Central memory CD8-positive, alpha-beta T cell (primary cell): ENCODE data around the gene EEFSEC.

Experiments used
- ATAC-seq: fragments of 150-1000 bp; cut with Tn5 transposase; replicated peaks from 2 replicates; pipeline ENCODE4 v1.10.0; 2022; ENCODE audit warnings: mild to moderate bottlenecking, moderate FRiP score, moderate number of reproducible peaks; ENCODE audit not compliant: poor library complexity, severe bottlenecking; ENCODE audit errors: extremely low read depth
- DNase-seq, 2 donors: peaks; one replicate each; pipeline ENCODE4 v3.0.0; 2021; ENCODE audit warnings: low spot score in 2 of 2
- H3K27ac Mint-ChIP-seq: one replicate; pipeline ENCODE4 v1.8.0; 2022; ENCODE audit warnings: low read depth, mild to moderate bottlenecking, moderate library complexity, mixed read lengths
- H3K27me3 Mint-ChIP-seq: one replicate; pipeline ENCODE4 v1.8.0; 2022; ENCODE audit warnings: mixed read lengths
- H3K36me3 Mint-ChIP-seq: one replicate; pipeline ENCODE4 v1.8.0; 2022; ENCODE audit warnings: mild to moderate bottlenecking, moderate library complexity, mixed read lengths; ENCODE audit not compliant: insufficient read depth
- H3K4me1 Mint-ChIP-seq: one replicate; pipeline ENCODE4 v1.8.0; 2022; ENCODE audit warnings: mixed read lengths
- H3K4me3 Mint-ChIP-seq: one replicate; pipeline ENCODE4 v1.8.0; 2022; ENCODE audit warnings: mild to moderate bottlenecking, moderate library complexity, mixed read lengths
- H3K9me3 Mint-ChIP-seq: one replicate; pipeline ENCODE4 v1.8.0; 2022; ENCODE audit warnings: mixed read lengths

EEFSEC gene

DNA sequence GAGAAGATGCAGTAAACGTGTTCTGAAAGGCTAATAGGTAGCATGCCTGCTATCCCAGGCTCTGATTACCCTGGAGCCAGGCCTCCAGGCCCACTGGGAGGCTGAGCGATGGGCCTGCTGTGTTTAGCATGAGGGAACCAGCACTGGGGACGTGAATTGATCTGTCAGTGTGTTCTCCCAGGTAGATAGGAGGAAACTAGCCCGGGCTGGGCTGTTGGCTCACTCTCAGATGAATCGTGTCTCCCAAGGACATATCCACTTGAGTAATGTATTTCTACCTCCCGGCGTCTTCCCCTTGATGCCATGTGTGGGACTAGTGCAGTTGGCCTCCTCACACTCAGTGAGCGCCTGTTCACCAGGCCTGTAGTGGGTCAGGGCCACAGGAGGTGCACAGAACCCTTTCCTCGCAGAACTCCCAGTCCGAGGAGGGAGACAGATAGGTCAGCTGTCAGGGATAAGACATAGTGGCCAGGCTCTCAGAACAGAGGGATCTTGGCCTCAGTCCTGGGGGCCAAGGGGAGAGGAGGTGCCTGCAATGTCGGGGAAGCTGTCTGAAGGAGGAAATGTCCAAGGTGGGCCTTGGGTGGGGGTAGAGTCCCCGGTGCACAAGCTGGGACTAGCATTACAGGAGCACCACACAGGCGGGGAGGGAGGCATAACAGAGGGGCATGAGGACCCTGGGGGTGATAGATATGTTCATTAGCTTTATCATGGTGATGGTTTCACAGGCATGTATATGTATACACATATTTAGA is 201.7 kb downstream of the EEFSEC start:
- Mint-ChIP-seq H3K36me3 (peaks cover 9% of the 10 kb centered on the region), H3K4me3 (no peak overlapping the region), H3K4me1 (peaks cover 3% of the 10 kb centered on the region), H3K9me3 (no peaks in the 10 kb centered on the region), H3K27ac (no peak overlapping the region), H3K27me3 (no peaks in the 10 kb centered on the region)
- ATAC-seq, result no peak
- DNase-seq, result no peak

DNA sequence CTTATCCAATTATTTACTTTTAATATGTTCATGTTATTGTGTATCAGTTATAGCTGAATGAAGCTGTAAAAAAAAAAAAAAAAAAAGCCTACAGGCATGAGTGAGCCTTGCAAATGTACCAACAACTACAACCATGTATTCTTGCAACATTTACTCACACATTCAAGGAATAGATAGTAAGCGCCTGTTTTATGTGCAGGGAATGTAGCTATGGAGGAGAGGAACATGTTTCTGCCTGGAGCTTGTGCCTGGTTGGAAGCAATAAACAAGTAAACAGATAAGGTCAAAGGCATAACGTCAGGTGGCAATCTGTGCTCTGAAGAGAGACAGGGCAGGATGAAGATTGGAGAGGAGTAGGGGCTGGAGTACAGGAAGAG is 202.2 kb downstream of the EEFSEC start:
- Mint-ChIP-seq H3K27me3 (no peaks in the 10 kb centered on the region), H3K9me3 (no peaks in the 10 kb centered on the region), H3K27ac (no peak overlapping the region), H3K4me1 (peaks cover 3% of the 10 kb centered on the region), H3K4me3 (no peak overlapping the region), H3K36me3 (peaks cover 9% of the 10 kb centered on the region)
- ATAC-seq (no peak), DNase-seq (no peak)

DNA sequence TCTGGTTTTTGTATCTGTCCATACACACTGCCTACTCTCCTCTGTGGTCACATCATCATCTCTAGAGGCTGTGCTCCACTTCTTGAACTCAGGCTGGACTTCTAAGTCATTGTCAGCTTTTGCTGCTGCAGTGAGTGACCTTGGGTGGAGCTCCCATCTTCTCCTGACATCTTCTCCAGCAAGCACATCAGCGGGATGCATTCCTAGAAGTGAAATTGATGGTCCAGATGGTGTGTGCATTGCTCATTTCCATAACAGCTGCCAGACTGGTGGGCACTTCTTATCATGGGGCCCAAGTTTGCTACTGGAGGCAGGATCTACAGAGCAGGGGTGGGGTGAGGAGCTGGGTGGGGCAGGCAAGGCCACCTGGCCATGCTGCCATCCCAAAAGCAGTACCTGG is 203.5 kb downstream of the EEFSEC start:
- no peaks in the 10 kb centered on the region for H3K9me3 Mint-ChIP-seq
- no peak for ATAC-seq
- H3K27ac Mint-ChIP-seq, result no peak overlapping the region
- peaks cover 3% of the 10 kb centered on the region for H3K4me1 Mint-ChIP-seq
- no peak overlapping the region for H3K4me3 Mint-ChIP-seq
- DNase-seq, result no peak
- peaks cover 9% of the 10 kb centered on the region for H3K36me3 Mint-ChIP-seq
- H3K27me3 Mint-ChIP-seq, result no peaks in the 10 kb centered on the region

DNA sequence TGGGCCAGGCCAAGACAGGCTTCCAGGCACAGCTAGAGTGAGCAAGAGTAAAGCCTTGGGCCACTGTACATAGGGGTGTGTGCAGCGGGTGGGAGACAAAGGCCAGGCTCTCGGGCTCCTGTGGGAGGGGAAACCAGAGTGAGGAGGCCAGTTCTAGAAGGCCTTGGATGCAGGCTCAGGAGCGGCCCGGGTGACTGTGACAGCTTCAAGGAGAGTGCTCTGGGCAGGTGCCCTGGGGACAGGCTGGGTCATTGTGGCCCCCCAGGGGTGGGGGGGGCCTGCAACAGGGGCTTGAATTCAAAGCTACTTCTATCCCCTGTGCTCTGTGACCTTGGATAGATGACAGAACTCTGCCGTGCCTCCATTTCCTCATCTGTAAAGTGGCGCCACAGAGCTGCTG is 204.3 kb downstream of the EEFSEC start:
- Mint-ChIP-seq H3K36me3 (peaks cover 7% of the 10 kb centered on the region), H3K27ac (no peak overlapping the region), H3K4me1 (peaks cover 3% of the 10 kb centered on the region), H3K9me3 (no peaks in the 10 kb centered on the region), H3K4me3 (no peak overlapping the region), H3K27me3 (no peaks in the 10 kb centered on the region)
- ATAC-seq (no peak), DNase-seq (no peak)

DNA sequence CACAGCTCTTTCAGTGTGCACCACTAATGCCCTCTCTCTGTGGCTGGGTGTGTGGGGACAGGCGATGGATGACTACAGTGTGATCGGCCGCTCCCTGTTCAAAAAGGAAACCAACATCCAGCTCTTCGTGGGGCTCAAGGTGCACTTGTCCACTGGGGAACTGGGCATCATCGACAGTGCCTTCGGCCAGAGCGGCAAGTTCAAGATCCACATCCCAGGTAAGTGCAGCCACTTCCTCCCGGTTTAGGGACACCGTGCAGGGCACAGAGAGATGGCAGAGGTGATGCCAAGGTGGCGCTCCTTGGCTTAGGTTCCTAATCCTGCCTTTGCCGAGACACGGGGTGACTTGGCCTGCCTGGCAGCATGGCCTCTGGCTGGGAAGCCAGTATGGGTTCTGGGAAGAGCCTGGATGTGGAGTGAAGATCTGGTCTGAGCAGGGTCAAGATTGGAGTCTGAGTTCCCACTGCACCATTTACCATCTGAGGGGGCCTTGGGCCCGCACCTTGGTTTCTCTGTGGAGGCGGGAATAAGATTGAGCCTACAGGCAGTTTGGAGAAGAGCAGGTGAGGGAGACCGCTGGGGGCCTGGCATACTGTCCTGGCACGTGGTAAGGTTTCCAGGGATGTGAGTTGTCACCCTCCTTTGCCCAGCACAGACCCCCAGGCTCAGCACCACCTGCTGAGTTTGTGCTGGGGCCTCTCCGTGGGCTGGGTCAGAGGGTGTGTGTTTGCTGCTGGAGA is 205.0 kb downstream of the EEFSEC start:
- Mint-ChIP-seq H3K4me1 (peaks cover 3% of the 10 kb centered on the region), H3K36me3 (peaks cover 7% of the 10 kb centered on the region), H3K9me3 (no peaks in the 10 kb centered on the region), H3K27me3 (no peaks in the 10 kb centered on the region), H3K27ac (no peak overlapping the region), H3K4me3 (no peak overlapping the region)
- no peak for DNase-seq
- ATAC-seq, result no peak

DNA sequence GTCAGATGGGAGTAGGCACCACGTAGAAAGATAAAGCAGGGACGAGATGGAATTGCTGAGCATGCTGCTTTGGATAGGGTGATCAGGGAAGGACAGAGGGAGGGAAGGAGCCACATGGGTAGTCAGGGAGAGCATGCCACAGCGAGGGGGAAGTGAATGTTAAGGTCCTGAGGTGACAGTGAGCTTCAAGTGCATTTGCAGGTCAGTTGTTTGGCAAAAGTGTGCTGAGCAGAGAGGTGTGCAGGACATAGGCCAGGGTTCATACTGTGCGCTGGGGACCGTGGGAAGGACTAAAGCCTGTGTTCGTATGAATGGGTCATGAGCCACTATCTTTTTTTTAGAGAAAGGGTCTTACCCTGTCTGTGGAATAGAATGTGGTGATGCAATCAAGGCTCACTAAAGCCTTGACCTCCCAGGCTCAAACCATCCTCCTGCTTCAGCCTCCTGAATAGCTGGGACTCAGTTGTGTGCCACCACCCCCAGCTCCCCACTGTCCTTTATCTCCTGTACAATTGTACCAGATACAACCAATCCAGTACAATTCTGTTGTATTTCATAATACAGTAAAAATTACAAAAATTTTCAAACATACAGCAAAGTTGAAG is 205.9 kb downstream of the EEFSEC start:
- DNase-seq, result no peak
- H3K36me3 Mint-ChIP-seq, result peaks cover 6% of the 10 kb centered on the region
- H3K27me3 Mint-ChIP-seq, result no peaks in the 10 kb centered on the region
- H3K4me1 Mint-ChIP-seq, result peaks cover 3% of the 10 kb centered on the region
- no peak overlapping the region for H3K4me3 Mint-ChIP-seq
- no peaks in the 10 kb centered on the region for H3K9me3 Mint-ChIP-seq
- ATAC-seq, result no peak
- H3K27ac Mint-ChIP-seq, result no peak overlapping the region

DNA sequence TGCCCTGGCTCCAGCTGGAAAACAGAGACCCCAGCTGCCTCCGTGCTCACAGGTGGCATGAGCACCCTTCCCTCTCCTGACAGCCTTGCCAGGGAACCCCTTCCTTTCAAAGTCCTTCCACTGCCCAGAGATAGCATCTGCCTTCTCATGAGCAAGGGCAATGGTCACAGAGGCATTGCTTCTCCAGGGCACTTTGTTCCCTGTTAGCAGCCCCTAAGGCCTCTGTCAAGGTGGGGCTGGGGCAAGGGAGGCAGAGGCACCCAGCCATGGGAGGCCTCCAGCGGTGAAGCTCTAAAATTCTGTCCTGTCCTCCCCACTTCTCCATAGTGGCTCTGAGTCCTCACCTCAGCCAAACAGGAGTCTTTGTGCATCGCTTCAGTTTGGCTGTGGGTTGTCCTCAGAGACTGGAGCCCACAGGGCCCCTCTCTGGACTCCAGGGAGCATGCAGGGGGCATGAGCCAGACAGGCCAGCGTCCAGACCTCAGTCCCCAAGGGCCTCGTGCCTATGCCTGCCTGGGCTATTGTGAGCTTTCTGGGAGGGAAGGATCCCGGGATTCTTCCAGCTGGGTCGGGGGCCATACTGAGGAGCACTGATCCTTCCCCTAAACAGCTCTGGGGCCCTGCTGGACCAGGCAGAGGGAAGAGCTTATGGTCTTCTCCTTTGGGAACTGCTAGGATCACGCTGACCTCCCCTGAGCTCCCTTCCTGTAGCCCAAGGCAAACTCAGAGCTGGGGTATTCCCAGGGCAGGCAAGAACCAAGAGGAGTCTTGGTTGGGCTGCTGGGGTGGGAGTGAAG is 206.8 kb downstream of the EEFSEC start:
- no peaks in the 10 kb centered on the region for H3K27me3 Mint-ChIP-seq
- H3K36me3 Mint-ChIP-seq, result peaks cover 5% of the 10 kb centered on the region
- ATAC-seq (no peak), DNase-seq (no peak)
- H3K4me3 Mint-ChIP-seq, result no peak overlapping the region
- H3K9me3 Mint-ChIP-seq, result no peaks in the 10 kb centered on the region
- H3K4me1 Mint-ChIP-seq, result peaks cover 3% of the 10 kb centered on the region
- H3K27ac Mint-ChIP-seq, result no peak overlapping the region

DNA sequence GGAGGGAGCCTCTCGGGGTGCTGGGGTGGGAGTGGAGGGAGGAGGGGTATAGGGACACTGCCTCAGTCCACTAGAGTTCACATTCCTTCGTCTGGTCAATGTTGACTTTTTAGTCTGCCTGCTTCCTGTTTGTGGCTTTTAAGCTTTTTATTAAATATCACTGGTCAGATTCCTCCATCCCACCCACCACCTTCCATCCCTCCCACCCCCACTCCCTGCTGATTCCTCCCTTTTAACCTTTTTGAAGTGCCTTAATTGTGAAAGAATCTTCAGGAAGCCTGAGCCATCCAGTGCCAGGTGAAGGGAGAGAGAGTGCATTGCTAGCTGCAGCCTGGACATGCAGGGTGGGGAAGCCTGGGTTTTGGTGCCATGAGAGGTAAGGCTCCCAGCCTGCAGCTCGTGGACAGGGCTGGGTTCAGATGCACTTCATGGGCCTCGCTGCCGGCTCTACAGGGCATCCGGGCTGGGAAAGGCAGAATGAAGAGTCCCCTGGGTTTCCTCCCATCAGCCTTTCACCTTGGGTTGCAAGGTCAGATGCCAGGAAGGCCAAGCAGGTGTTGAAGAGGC is 207.5 kb downstream of the EEFSEC start:
- DNase-seq (no peak), ATAC-seq (no peak)
- Mint-ChIP-seq H3K27ac (peak overlapping the region; percentile 71), H3K27me3 (no peaks in the 10 kb centered on the region), H3K4me1 (peaks cover 5% of the 10 kb centered on the region), H3K36me3 (peaks cover 5% of the 10 kb centered on the region), H3K9me3 (no peaks in the 10 kb centered on the region), H3K4me3 (no peak overlapping the region)

DNA sequence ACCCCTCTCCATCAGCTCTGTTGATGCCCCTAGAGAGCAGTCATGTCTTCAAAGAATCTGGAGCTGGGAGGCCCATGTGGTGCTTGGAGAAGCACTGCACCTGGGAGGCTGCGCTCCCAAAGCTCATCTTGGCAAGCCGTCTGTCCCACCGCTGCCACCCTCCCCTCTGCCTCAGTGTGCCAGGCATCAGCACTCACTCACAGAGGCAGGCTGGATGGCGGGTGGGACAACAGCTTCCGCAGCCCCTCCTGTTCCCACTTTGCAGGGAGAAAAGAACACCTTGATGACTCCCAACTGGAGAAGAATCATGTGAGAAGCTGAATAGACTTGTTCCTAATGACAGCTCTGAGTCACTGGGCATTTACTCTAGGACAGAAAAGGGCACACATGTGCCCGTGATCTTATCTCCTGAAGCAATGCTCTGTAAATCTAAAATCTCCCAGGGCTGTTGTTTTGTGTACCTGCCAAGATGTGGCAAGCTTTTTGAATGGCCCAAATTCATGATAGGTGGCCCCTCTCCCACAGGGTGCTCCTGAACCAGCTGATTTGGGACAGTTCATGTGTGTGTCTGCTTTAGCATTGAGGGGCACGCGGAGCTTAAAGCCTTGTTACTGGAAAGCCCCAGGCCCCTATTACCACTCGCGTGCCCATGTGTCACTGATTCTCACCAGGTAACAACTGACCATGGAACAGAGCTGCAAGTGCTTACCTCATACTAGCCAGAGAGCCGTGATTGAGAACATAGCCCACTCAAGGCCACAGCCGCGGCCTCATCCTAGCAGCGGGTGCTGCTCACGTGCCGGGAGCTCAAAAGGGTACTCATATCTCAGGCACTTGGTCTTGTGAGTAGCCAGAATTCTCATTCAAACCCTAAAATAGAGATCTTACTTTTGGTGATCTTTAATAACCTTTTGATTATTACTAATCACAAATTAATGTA is 209.0 kb downstream of the EEFSEC start:
- Mint-ChIP-seq H3K36me3 (peaks cover 5% of the 10 kb centered on the region), H3K27ac (no peak overlapping the region), H3K27me3 (no peaks in the 10 kb centered on the region), H3K9me3 (no peaks in the 10 kb centered on the region), H3K4me1 (peaks cover 14% of the 10 kb centered on the region), H3K4me3 (no peak overlapping the region)
- DNase-seq (no peak), ATAC-seq (no peak)

DNA sequence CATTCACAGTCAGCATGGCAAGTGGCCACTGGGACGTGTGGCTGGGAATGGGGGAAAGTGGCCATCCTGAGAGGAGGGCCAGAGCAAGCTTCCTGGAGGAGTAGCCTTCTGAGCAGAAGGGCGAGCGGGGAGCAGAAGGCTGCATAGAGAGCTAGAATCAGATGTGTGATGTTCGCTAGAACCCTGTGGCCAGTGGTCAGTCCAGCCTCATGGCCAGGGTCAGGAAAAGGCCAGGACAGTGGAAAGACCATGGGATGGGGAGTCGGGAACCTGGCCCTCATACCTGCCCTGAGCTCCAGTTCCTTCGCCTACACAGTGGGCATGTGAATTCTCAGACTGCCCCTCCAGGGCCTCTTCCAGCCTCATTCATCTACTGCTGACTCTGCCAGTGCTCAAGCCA is 211.0 kb downstream of the EEFSEC start:
- H3K27me3 Mint-ChIP-seq, result no peaks in the 10 kb centered on the region
- peaks cover 3% of the 10 kb centered on the region for H3K36me3 Mint-ChIP-seq
- H3K4me1 Mint-ChIP-seq, result peaks cover 11% of the 10 kb centered on the region
- no peaks in the 10 kb centered on the region for H3K9me3 Mint-ChIP-seq
- no peak for DNase-seq
- ATAC-seq, result no peak
- no peak overlapping the region for H3K4me3 Mint-ChIP-seq
- H3K27ac Mint-ChIP-seq, result no peak overlapping the region

DNA sequence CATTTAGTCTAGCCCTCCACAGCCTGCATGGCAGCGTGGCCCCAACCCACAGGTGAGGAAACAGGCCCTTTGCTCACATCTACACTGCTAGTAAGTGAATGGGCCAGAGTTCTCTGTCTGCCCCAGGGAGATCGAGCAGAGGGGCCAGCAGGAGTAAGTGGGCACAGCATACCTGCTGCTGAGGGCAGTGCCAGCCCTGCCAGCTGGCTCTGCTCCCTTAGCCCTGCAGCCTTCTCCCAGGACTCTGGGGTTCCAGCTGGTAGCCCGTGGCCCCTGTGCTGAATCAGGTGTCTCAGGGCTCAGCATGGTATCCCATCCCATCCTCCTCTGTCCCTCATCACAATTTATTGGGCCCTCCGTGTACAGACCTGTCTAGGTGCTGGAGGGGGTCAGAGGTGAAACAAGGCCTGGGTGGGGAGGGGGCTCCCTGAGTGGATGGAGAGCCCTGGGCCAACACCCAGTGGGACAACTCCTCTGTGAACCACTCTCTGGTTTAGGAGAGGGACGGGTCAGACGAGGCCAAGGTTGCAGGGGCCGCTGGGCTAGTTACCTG is 211.6 kb downstream of the EEFSEC start:
- H3K9me3 Mint-ChIP-seq, result no peaks in the 10 kb centered on the region
- ATAC-seq, result no peak

More for the DNA sequence above, 211.6 kb downstream of the EEFSEC start:
- no peak for DNase-seq
- peaks cover 5% of the 10 kb centered on the region for H3K36me3 Mint-ChIP-seq
- no peak overlapping the region for H3K27ac Mint-ChIP-seq
- H3K27me3 Mint-ChIP-seq, result no peaks in the 10 kb centered on the region
- peaks cover 14% of the 10 kb centered on the region for H3K4me1 Mint-ChIP-seq
- H3K4me3 Mint-ChIP-seq, result no peak overlapping the region
